BJ (cell line): ENCODE data around the gene C10orf90. TPM values are rescaled to one million over a fixed set of nuclear protein-coding genes. Genes with fewer than 3 reads are reported as not detected.

Experiments used
- CTCF ChIA-PET: fragments of 350-600 bp; formaldehyde crosslinking; extraction: SDS; loops from one replicate; lab custom pipeline; 2021; ENCODE audit warnings: antibody characterized with exemption, inconsistent platforms; lab: Yijun Ruan, JAX
- POLR2A ChIA-PET: fragments of 300-600 bp; sonication (Branson Sonifier 250); formaldehyde crosslinking; extraction: SDS; loops from one replicate; lab custom pipeline; 2021; ENCODE audit warnings: antibody characterized with exemption; lab: Charles Lee
- DNase-seq: peaks from one replicate; pipeline ENCODE4 v3.0.0-alpha.2; 2011; ENCODE audit warnings: low read depth
- H3K27me3 ChIP-seq: 2 replicates; pipeline ENCODE4 v1.6.0; 2011; ENCODE audit warnings: low read length; ENCODE audit not compliant: control insufficient read depth, insufficient read depth
- H3K36me3 ChIP-seq: 2 replicates; pipeline ENCODE4 v1.5.1; 2011; ENCODE audit warnings: low read length; ENCODE audit not compliant: control insufficient read depth, insufficient read depth
- H3K4me3 ChIP-seq: 2 replicates; pipeline ENCODE4 v1.5.1; 2011; ENCODE audit warnings: low read depth, mild to moderate bottlenecking, control low read depth, low read length
- CTCF ChIP-seq: IDR thresholded peaks from 2 replicates; pipeline ENCODE4 v1.5.1; 2011; ENCODE audit warnings: low read depth, mild to moderate bottlenecking, control low read depth, inconsistent platforms, low read length, moderate library complexity; ENCODE audit not compliant: insufficient read depth
- polyA plus RNA-seq: library from polyadenylated mRNA; depleted of rRNA; stranded (reverse); fragments of >200 nt; gene quantifications from 2 replicates; pipeline ENCODE4 v1.2.3, GENCODE V29; 2011

C10orf90 gene
- polyA plus RNA-seq, 1 experiment, result not detected

GRCh38 chr10:126425032-126425431, 245.5 kb downstream of the C10orf90 start:
- Histone ChIP-seq H3K27me3 (no peaks in the 10 kb centered on the region), H3K36me3 (no peaks in the 10 kb centered on the region), H3K4me3 (no peak overlapping the region)
- TF ChIP-seq CTCF, result no peak
- CTCF ChIA-PET, result interaction anchor here (1.6 kb wide), 1 partner anchor 11 kb away, joined by 3 read pairs; no protein-coding TSS in a partner anchor
- DNase-seq, result no peak
- POLR2A ChIA-PET, result no interaction called here

- H3K4me3 ChIP-seq, result no peak overlapping the region
Measured at GRCh38 chr10:126423732-126424491, 246.6 kb downstream of the C10orf90 start.

GRCh38 chr10:126422567-126422966, 247.9 kb downstream of the C10orf90 start:
- TF ChIP-seq CTCF, result no peak
- CTCF ChIA-PET, result no interaction called here
- H3K27me3 ChIP-seq, result no peaks in the 10 kb centered on the region
- H3K36me3 ChIP-seq, result no peaks in the 10 kb centered on the region
- no peak for DNase-seq
- no peak overlapping the region for H3K4me3 ChIP-seq
- POLR2A ChIA-PET, result no interaction called here

More at GRCh38 chr10:126423732-126424491, 246.6 kb downstream of the C10orf90 start:
- no peak for TF ChIP-seq CTCF
- ChIA-PET CTCF (interaction anchor here (0.6 to 1.6 kb wide), 3 partner anchors 12 to 701 kb away, joined by 3 to 4 read pairs (median 3); no protein-coding TSS in a partner anchor), POLR2A (no interaction called here)
- no peak for DNase-seq
- H3K36me3 ChIP-seq, result no peaks in the 10 kb centered on the region
- H3K27me3 ChIP-seq, result no peaks in the 10 kb centered on the region

- peak; percentile 86 for DNase-seq
- Histone ChIP-seq H3K36me3 (no peaks in the 10 kb centered on the region), H3K4me3 (no peak overlapping the region), H3K27me3 (no peaks in the 10 kb centered on the region)
- ChIA-PET POLR2A (no interaction called here), CTCF (no interaction called here)
- TF ChIP-seq CTCF, result no peak
Measured at GRCh38 chr10:126421756-126422256, 248.7 kb downstream of the C10orf90 start.

GRCh38 chr10:126420567-126421300, 249.8 kb downstream of the C10orf90 start:
- H3K36me3 ChIP-seq, result no peaks in the 10 kb centered on the region
- TF ChIP-seq CTCF, result no peak
- ChIA-PET CTCF (interaction anchor here (1.1 to 1.8 kb wide), 2 partner anchors 9 to 438 kb away, joined by 3 to 4 read pairs; no protein-coding TSS in a partner anchor), POLR2A (no interaction called here)
- no peak overlapping the region for H3K4me3 ChIP-seq
- no peaks in the 10 kb centered on the region for H3K27me3 ChIP-seq
- DNase-seq, result no peak
